ENCODE results near the gene SH3BP4.

The SH3BP4 gene

DNA sequence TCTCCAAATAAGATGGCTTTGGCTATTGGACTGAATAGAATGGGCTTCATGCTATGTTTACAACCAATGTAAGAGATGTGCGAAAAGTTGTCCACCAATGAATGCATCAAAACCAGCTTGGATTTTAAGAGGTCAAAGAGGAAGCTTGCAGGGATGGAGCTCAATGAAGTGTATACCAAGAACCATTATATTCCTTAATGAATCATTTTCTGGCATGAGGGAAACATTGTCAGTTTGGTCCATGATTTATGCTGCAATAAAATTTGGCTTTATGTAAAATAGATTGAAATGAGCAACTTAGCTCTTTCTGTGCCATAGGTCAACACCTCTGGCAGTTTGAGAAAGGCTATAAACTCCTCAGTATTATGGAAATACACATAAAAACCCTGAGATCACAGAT is 107.3 kb downstream of the SH3BP4 start:
- no peak for DNase-seq

DNA sequence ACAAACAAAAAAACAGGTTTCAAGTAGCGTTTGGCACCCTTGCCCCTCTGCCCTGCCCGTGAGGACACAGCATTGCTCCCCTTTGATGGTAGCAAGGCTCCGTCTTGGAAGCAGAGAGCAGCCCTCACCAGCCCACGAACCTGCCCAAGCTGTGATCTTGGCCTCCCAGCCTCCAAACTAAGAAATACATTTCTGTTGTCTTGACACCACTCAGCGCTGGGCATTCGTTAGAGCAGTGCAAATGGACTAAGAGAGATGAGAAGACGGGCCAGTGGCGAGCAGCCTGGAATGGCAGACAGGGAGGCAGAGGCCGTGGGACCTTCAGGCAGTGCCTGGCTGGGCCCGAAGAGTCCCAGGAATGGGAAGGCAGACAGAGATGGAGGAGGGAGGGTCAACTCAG is 109.8 kb downstream of the SH3BP4 start:
- DNase-seq: no peak

DNA sequence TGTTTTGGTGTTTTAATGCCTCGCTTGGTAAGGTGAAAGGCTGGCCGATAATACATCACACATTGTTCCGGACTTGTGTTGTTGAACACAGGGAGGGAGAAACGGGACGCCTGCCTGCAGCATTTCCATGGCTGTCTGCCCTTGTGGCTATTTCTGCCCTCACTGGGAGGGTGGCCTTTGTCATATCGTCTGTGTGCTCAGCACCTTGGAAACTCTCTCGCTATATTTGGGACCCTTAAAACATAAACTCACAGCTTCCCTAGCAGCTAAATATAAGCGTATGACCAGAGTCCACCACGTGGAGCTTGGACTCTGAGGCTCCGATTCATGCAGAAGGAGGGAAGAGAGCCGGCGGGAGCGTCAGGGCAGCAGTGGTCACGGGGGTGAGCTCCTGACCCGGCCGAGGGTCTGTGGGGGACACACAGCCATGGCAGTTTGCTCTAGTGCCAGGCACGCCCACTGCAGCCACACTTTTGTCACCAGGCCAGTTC is 111.7 kb downstream of the SH3BP4 start:
- DNase-seq: no peak

DNA sequence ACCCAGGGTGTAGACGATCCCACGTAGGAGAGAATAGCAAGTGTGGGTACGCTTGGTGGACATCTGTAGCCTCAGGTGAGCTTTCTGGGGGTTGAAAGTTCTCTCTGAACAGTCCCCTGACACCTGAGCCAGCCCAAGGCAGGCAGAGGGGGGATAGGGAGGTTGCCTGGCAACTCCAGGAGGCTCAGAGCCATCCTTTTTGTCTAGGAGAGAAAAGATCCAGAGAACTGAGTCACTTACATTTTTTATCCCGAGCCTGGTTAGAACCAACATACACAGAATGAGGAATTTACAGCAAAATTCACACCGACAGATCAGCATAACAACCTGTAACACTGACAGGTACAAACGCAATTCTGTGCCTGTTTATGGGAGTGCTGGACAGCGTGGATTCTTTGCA is 113.2 kb downstream of the SH3BP4 start:
- no peak for DNase-seq

DNA sequence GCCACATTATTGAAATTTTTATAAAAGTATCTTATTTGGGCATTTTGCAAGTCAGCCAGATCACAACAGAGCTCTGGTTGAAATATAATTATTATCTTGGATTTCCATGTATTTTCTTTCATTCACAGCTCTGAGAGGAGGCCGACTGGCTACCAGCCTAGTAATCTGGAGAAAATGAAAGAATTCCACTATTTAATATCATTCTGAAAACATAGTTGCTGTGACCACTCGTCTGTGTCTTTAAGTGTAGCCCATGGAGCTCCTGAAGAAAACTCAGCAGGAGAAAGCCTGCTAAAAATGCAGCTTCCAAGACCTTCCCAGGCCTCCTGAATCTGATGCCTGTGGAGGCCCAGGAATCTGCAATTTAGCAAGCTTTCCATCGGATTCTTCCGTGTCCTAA is 114.7 kb downstream of the SH3BP4 start:
- DNase-seq: no peak

DNA sequence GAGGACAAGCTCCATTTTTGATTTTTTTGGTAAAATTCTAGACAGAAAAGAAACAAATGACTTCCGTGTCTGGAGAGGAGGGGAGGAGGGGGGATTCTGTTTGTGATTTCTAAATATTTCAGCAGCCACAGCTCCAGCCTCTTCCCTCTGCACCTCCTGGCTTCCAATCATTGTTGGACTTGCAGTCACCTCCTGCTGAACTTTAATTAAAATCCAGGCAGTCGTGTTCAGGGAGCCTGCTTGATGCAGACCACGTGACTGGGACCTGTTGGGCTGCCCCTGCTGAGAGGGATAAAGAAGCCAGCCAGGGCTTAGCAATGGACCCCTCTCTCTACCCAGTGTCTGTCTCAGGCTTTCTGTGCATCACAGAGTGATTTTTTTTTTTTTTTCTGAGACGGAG is 115.1 kb downstream of the SH3BP4 start:
- DNase-seq: no peak

DNA sequence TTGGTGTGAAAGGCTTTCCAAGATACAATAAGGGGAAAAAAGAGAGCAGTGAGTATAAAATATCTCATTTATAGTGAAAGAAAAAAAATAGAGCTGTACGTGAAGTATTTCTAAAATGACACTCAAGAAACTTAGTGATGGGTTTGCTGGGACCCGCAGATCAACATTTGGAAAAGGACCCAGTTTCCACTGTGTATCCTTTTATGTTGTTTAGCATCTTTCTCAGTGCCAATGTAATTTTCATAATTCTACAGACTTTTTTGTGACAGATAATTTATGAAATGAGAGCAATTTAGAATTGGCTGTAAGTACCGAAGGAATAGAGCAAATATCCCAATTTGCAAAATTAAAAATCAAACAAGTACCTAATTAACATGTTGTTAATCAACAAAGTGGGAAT is 116.9 kb downstream of the SH3BP4 start:
- no peak for DNase-seq

DNA sequence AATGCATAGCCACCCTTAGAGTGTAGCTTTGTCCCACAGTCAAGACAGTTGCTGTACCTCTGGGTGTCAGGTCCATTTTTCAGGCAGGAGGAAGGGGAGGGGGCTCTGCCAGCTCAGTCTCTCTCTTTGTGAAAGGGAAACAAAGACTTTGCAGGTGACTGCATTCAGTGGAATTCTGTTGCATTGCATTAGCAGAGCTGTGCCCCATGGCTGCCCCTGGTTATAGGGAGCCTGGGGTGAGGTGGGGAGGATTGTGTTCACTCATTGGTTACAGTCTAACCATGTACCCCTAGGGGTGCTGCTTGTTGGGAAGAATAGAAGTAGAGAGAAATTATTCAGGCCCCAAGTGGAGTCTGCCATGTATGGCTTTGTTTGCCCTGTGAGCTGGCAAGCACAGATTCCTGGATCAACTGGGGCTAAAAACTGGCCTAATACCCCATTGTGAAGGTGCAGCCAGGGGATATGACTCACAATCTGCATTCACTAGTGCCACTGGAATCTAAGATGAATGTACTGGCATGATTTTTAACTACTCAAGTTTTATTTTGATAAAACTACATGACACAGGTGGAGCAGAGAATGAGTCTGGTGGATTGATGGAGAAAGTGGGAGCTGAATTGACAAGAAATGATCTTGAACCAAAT is 118.4 kb downstream of the SH3BP4 start:
- no peak for DNase-seq

DNA sequence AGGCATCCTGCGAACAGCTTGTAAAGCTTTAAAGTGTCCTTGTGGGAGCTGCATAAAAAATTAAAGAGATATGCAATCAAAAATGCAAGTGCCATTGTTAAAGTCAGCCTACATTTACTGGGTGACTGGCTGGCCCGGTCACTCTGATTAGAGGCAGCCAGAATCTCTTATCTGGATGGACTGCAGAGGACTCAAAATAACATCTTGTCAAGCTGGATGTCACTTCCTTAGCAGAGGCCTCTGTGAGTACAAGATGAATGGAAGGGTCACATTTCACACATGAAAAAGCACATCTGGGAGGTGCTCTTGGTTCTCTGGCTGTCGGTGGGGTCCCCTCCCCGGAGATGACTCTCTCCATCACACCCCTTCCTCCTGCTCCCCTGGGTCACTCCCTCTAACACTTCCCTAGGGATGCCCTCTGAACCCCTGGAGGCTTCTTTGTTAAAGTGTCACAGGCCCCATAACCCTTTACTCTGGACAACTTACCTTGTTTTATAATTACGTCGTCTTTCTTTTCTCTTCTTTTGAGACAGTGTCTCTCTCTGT is 122.1 kb downstream of the SH3BP4 start:
- no peak for DNase-seq

DNA sequence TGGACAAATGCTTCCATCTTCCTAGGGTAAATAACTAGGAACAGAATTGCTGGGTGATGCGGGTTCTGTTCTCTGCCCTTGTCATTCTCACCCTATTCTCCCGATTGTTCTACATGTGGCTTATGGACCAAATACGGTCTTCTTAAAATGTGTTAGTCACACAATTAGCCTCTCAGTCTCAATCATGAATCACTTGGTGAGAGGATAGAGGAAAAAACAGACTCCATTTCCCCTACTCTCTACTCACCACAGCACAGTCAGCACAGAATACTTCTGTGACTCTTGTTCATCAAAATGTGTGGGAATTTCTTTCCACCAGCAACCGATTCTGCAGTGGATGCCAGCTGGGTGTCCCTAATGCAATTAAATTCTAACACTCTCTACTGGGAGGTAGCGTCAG is 125.2 kb downstream of the SH3BP4 start:
- no peak for DNase-seq

DNA sequence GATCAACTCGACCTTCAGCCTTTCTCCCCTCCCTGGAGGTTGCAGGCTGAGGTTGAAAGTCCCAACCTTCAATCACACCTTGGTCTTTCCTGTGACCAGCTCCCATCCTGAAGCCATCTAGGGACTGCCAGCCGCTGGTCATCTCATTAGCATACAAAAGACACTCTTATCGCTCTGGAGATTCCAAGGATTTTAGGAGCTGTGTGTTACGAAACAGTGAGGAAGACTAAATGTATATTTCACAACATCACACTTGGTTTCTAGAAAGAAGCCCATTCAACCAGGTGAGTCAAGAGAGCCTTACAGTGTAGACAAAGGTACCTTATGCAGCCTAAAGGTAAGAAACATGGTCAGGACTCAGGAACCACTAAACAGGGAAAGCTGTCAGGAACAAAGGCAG is 126.4 kb downstream of the SH3BP4 start:
- no peak for DNase-seq

DNA sequence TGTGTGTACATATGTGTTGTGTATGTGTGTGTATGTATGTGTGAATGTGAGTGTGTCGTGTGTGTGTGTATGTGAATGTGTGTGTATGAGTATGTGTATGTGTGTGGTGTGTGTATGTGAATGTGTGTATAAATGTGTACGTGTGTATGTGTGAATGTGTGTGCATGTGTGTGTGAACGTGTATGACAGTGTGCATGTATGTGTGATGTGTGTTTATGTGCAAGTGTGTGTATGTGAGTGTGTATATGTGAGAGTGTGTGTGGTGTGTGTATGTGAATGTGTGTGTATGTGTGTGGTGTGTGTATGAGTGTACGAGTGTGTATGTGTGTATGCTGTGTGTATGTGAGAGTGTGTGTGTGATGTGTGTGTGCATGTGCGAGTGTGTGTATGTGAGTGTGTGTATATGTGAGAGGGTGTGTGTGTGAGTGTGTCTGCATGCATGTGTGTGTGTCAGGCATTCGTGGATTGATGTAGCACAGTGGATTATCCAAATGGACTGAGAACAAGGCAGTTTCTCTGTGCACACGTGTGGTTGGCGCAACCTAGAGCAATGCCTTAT is 127.2 kb downstream of the SH3BP4 start:
- no peak for DNase-seq

DNA sequence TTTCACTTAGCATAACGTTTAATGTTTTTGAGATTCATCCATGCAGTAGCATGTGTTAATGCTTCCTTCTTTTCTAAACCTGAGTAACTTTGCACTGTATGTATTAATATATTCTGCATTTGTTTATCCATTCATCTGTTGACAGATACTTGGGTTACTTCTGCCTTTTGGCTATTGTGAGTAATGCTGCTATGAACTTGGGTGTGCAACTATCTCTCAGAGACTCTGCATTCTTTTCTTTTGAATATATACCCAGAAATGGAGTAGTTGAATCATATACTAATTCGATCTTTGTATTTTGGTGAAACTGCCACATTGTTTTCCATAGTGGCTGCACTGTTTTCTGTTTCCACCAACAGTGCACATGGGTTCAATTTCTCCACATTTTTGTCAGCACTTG is 128.3 kb downstream of the SH3BP4 start:
- no peak for DNase-seq

DNA sequence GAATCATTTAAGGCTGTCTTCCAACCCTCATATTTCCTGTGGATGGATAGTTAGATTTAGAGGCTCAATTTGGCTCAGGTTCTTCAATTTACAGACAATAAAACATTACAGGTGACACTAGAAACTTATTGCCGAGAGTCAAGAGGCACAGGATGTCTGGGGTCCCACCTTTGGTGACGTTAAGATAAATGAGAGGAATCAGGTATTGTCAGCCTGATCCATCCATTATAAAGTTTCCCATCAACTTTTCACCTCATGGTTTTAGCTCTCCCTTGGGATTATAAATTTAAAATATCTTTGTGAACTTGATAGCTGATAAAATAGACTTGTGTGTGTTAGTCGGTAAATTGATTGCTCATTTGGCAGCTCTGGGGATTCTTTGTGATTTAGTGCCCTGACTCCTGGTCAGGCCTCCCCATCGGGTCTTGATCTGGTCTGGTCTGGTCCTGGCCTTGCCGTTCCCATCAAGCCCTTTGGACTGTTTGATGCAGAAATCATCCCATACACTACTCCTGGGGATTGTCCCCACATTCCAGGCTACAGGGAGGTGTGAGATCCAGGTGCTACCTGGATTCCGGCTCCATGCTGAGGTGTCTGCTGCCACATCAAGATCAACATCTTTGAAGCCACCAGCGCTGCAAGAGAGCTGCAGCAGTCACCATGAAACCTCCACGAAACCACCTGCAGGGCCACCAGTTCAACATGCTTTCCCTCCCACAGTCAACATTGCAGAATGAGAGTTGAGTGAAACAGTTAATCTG is 130.9 kb downstream of the SH3BP4 start:
- DNase-seq: no peak

DNA sequence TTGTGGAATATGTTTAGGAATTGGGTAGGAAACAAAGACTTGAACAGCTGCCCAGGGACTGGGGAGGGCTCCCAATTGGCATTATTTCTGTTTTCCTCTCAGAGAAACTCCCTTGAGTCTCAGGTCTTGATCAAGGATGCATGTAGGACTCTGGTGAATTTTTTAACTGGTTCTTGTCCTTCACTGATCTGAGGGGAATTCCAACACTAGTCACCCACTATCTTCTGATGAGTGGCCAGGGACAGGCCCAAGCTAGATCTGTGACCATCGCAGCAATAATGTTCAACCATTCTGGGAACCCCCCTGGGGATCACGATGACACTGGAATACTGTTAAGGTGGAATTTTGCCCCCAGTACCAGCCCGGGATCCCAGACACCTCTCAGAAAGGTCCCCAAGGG is 132.0 kb downstream of the SH3BP4 start:
- DNase-seq: no peak

DNA sequence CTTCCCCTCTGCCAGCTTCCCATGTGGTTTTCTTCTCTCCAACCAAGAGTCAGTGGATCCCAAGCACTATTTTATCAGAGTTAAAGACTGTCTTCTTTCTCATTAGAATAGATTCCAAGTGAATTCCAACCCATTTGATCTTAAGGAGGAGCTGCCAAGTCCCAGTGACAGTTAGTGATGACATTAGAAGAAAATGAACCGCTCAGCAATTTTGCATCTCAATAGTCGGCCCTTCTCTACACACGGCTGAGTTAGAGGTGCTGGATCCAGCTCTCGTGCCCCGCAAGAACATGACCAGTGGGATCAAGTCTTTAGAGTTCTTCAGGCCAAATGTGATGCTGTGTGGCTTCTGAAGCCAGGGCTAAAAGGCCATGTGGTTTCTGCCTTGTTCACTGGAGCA is 132.6 kb downstream of the SH3BP4 start:
- DNase-seq: no peak

DNA sequence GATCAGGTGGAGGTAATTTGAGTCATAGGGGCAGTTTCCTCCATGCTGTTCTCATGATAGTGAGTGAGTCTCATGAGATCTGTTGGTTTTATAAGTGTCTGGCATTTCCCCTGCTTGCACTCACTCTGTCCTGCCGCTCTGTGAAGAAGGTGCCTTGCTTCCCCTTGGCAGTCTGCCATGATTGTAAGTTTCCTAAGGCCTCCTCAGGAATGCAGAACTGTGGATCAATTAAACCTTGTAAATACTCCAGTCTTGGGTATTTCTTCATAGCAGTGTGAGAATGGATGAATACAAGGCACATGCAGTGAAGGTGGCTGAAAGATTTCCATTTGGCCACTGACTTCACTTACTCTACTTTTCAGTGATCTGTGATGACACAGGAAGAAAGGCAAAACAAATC is 133.7 kb downstream of the SH3BP4 start:
- DNase-seq: no peak

DNA sequence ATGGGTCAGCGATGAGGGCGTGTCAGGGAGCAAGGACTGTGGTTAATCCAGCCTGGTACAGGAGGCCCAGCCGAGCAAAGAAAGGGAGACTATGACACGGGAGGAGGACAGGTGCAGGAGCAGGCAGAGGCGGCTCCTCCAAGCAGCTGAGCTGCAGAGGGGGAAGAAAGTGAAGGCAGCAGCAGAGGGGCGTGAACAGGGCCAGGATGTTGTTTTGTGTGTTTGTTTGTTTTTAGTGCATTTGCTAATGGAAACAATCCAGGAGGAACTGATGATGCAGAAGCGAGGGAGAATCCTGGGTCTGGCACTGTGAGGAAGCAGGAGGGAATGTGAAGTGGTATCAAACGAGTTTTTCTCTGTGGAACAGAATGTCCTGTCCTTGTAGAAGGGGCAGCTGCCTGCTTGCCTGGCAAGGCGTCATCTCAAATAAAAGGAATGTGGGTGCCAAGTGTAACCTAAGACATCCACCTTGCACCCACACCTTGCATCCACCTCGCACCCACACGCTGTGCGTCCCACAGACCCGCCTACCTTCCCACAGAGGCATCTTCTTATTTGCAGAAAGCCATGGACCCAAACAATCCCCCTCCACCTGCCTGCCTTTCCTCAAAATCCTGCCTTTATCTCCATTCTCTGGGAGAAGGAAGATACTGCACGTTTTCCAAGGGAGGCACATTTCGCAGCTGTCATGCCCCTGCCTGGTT is 134.8 kb downstream of the SH3BP4 start:
- DNase-seq: no peak

DNA sequence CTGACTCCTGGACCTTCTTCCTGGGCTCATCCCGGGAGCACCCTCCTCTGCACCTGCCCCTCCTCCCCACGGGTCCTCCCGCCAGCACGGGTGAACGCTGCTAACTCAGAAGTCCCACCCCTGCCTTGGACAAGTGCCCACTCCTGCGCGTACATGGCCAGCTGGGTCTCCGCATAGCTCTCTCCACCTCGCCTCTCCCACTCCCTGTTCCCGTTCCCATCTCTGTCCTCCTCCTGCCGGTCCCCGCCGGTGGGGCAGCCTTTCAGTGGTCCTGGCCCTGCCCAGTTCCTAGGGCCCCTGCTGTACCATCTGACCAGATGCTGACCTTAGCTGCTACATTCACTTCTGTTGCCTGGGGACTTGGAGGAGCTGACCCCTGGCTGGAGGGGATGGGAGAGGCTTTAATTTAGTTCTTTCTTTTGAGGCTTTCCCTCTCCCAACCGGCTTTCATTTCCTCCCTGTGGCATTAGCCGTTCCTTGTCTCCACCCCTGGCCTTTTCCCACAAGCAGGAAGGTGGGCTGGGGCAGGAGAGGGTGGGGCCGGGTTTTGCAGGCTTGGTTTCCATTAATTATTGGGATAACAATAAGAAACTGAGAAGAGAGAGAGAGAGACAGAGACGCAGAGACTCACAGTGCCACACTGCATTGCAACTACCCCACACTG is 136.1 kb downstream of the SH3BP4 start:
- DNase-seq: peak; percentile 50

DNA sequence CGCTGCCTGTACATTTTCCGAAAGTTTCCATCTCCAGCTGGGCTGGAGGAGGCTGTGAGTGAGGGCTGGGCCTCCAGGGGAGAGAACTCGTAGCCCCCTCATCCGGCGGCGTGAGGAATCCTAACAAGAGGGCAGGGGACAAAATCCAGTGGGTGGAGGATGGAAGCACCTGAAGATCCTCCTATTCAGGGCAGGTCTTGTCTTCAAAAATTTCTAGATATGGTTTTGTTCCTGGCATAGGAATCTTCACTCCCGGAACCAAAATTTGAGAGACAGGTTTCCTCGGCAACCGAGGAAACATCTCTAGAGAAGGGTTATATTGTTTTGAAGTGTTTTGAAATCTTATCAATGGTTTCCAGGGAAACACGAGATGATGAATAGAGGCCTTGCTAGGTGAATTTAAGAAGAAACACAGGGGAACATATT is 136.7 kb downstream of the SH3BP4 start:
- no peak for DNase-seq

DNA sequence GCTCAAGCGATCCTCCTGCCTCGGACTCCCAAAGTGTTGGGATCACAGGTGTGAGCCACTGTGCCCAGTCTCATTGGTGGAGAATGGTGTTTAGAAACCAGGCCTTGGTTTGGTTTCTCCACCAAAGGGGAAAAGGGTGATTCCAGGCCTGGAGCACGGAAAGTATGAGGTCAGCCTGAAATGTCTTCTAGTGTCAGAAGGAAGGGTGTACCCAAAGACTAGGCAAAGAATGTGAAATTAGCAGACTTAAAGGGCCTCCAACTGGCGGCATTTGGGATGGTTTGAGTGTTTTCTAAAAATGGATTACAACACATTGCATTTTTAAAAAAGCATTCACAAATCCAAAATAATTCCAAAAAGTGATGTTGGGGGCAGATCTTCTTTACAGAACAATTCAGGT is 139.6 kb downstream of the SH3BP4 start:
- no peak for DNase-seq

DNA sequence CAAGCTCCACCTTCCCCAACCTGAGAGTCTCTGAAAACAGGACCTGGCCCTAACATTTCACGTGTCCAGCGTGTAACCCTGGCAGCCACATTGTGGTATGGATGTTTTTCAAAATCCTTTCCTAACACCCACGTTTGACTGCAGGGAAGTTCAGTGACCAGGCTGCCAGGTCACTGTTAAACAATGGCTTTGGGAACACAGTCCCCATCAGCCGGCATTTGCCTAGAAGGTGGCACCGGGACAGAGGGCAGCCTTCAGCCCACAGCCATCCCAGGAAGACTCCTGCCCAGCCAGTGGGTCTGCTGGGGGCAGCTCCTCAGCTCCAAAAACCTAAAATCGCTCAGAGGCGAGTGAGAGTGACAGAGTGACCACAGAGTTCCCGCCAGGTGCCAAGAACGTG is 140.2 kb downstream of the SH3BP4 start:
- DNase-seq: no peak

Data from SHP77 treated with DMSO at 0.1 percent for 48 hours (cell line).